ENCODE results near the gene SEL1L.
"Not testable (repeated sequence)": the region's sequence is repeated elsewhere in the genome, so short reads cannot be mapped to it uniquely, and the experiment has no call there.

SEL1L gene

DNA sequence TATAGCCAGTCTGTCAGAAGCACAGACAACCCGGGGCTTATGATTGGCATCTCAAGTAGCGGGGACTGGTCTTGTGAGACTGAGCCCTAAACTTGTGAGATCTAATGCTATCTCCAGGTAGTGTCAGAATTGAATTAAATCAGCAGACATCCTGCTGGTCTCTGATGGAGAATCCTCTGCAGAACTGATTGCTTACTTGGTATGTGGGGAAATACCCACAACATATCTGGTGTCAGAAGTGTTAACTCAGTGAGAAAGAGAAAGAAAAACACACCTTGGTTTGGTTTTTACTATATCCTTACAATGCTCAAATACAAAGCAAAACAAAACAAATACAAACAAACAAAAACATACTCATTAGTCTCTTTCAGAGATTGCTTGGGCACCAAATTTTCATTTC, 10.0 kb downstream of the SEL1L start:
- no peak for DNase-seq

- DNase-seq = no peak
These were observed 10.6 kb downstream of the SEL1L start for GRCh38 chr14:81523016-81523415.

- DNase-seq = no peak
These were observed 12.3 kb downstream of the SEL1L start for GRCh38 chr14:81521356-81521755.

DNA sequence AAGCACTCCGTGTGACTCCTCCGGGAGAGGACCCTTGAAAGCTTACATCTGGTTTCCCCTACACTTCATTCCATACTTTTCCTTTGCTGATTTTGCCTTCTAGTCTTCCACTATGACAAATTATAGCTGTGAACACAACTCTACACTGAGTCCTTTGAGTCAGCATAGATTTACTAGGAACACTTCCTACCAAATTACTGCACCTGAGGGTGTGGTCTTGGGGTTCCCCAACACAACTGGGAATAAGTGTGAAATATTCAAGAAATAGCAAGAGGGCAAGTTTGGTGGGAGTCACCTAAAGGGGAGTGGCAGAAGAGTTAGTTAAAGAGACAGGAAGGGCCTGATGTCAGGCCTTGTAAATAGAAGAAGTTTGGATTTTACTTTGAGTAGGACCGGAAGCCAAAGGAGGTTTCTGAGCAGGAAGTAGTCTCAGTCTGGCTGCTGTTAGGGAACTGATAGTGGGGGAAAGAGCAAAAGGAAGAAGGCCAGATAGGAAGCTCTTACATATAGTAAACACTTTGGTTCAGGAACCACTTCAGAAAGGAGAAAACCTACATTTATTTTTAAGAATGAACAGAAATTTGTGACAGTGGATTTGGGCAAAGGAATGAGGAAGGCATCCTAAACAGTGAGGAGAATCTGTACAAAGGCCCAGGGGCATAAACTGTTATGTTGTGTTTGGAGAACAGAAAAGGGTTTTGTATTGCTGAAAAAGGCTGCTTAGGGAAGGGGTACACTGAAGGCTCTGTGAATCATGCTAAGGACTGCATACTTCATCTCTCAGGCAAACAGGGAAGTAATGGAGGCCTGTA, 14.2 kb downstream of the SEL1L start:
- no peak for DNase-seq

DNA sequence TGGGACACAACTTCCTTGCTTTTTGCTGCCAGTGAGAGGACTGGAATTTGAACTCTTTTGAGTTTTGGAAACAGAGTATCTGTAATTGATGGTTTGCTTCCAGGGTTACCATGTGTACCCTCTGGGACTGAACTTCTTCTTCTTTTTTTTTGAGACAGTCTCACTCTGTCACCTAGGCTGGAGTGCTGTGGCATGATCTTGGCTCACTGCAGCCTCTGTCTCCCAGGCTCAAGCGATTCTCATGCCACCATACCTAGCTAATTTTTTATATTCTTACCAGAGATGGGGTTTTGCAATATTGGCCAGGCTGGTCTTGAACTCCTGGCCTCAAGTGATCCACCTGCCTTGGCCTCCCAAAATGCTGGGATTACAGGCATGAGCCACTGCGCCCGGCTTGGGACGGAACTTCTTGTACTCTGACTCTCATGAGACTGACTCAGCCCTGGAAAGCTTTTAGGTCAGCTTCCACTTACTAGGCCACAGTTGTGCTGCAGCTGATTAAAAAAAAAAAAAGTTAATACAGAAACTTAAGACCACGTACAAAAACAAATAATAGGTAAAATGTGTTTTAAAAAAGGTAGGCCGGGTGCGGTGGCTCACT, 15.8 kb downstream of the SEL1L start:
- no peak for DNase-seq

- no peak for DNase-seq
These were observed 16.5 kb downstream of the SEL1L start for GRCh38 chr14:81516986-81517797.

DNA sequence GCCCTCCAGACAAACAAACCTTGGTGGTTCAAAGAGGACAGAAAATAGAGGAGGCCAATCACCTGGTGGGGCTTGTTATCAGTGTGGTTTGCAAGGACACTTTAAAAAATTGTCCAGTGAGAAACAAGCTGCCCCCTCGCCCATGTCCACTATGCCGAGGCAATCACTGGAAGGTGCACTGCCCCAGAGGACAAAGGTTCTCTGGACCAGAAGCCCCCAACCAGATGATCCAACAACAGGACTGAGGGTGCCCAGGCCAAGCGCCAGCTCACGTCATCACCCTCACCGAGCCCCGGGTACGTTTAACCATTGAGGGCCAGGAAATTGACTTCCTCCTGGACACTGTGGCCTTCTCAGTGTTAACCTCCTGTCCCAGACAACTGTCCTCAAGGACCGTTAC, 17.7 kb downstream of the SEL1L start:
- not testable (repeated sequence) for DNase-seq

- DNase-seq = not testable (repeated sequence)
These were observed 20.8 kb downstream of the SEL1L start for GRCh38 chr14:81512826-81513225.

DNA sequence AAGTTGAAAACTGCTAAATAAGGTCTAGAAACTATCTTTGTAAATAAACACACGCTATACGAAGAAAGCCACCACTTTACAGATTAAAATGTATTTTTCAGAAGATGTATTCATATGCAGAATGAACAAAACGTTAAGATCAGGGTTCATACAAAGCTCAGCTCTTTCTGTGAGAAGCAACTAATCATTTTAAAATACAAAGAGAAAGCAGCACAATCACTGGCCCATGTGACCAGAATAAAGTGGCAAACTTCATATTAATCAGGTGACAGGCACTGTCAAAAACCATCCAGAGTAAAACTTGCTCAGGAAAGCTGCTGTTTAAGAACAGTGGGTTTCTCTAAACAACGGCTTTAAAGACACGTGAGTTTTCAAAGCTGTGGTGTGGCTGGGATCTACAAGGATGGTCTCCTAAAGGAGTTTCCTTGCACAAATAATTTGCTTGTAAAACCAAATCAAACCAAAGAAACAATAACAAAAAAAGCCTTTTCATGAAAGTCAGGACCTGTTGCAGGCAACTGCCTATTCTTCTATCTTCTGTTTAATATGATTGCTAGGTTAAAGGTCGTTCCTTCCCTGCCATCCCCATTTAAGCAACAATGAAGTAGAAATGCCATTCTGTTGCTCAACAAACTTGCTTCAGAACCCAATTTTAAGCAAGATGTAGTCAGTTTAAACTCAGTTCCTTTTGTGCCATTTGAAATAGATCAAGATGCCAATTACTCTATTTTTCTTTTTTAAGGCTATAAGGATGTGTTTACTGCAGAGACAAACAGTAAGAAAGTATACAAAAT, 22.3 kb downstream of the SEL1L start:
- DNase-seq = no peak

- no peak for DNase-seq
These were observed 23.7 kb downstream of the SEL1L start for GRCh38 chr14:81509838-81510452.

GRCh38 chr14:81509321-81509720, 24.3 kb downstream of the SEL1L start:
- DNase-seq = no peak

DNA sequence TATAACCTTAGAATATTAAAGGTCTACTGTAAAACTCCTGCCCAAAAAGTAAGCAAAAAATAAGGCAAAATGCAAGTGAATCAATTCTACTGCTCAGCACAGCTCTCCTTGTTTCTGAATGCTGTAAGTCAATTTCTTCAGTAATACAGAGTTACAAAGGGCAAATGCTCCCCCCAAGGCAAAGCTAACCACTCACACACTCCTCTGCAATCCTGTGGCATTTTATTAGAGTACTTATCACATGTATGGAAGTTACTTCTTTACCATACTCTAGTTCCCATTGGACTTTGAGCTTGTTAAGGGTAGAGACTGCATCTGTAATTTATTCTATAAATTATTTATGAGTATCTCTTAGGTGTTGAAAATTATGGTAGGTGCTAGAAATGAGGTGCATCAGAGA, 27.2 kb downstream of the SEL1L start:
- DNase-seq = no peak

- DNase-seq = no peak
These were observed 28.8 kb downstream of the SEL1L start for GRCh38 chr14:81504864-81505263.

- no peak for DNase-seq
These were observed 47.9 kb downstream of the SEL1L start for GRCh38 chr14:81485781-81486180.

DNA sequence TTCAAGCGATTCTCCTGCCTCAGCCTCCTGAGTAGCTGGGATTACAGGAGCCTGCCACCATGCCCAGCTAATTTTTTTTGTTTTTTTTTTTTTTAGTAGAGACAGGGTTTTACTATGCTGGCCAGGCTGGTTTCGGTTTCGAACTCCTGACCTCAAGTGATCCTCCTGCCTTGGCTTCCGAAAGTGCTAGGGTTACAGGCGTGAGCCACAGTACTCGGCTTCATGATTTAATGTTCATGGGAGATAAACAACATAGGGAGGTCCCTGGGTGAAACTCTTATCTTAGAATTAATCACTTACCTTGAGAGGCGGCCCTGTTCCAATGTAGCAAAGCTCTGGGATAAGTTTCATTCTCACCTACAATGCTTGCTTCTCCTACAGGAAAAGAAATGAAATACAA, 48.3 kb downstream of the SEL1L start:
- no peak for DNase-seq

GRCh38 chr14:81484120-81484519, 49.5 kb downstream of the SEL1L start:
- DNase-seq = no peak

- DNase-seq = no peak
These were observed 52.9 kb downstream of the SEL1L start for GRCh38 chr14:81480741-81481140.

- no peak for DNase-seq
These were observed 55.2 kb downstream of the SEL1L start for GRCh38 chr14:81478446-81478845.

DNA sequence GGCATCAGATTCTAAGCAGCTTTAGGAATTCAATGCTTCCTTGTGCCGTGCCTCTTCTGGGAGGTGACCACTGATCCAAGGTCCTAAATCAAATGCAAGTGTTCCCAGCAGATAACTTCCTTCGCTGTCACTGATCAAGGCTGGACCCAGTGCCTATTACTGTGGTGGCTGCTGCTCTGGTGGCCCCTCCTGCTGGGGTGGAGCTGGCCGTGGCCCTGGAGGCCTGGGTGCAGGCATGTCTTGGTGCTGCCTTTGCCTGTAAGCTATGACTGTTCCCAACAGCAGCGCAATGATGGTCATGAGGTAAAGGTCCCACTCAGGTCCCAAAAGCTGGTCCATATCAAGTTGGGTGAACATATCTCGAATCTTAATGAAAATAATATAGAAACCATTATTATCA, 56.8 kb downstream of the SEL1L start:
- no peak for DNase-seq

DNA sequence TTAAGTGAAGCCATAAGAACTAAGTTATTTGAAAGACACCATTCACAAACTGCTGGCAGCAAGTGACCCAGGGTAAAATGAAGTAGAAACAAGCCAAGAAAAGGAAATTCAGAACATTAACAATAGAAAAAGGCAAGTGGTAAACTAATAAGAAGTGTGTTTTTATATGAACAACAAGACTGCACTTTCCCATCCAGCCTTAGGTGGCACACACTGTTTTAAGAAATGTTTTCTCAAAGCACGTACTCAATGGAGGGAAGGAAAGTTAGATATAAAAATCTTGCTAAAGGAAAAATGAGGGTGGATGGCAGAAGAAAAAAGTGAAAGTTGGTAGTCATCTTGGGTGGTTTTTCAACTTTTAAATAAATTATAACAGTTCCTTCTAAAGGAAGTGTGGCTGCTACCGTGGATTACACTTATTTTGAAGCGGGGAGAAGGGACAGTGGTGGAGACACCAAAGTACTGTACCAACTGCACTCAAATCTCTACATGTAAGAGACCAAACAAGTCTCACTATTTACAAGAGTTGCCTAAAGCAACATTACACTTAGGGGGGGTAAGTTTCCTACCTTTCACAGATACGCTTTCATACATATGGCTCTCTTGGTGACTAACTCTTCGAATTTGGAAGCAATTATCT, 58.8 kb downstream of the SEL1L start:
- DNase-seq = no peak

- no peak for DNase-seq
These were observed 59.5 kb downstream of the SEL1L start for GRCh38 chr14:81474148-81474492.

All from NCI-H774 (cell line).